ENCODE results near the gene SPAG5. TPM values are rescaled to one million over a fixed set of nuclear protein-coding genes. Genes with fewer than 3 reads are reported as not detected.

SPAG5 gene
- total and polyA plus RNA-seq, 9 of the 15 experiments (the other 6 are each of a cell fraction or from before 2014, with no cell fraction given), result 94.4 to 286 (median 151) TPM

DNA sequence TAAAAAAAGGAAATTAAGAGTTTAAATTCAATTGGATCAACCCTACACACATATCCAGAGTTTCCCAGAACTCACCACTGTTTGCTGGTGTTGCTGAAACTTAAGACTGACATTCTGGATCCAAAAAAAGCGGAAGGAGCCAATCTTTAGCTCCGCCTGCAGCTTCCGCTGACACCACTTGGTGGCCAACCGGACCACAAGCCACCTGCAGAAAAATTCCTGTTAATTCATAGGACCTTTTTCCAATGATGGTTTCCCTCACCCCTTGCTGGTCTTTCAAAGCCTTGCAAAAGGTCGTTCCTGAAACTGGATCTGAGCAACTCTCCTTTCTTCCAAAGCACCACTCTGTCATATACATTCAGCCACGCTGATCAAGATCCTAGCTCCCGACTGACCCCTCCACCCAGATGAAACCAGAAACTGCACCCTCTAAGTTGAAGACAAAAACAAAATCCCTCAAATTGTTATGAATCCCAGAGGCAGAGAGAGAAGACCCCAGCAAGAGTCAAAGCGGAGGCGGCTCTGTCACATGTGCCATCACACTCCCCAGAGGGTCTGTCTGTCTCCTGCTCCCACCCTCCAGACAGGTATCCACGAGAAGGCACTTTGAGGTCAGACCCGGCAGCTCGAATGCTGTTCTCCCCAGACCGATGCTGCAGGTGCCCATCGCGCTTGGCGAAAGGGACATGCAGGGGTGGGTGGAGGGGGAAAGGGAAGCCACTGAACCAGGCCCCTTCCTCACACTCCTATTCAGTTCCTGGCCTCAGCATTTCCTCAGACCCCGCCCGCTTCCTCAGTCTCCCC lies 45.4 kb upstream of the SPAG5 start (continued):
- TF ChIP-seq, protein P1, sequence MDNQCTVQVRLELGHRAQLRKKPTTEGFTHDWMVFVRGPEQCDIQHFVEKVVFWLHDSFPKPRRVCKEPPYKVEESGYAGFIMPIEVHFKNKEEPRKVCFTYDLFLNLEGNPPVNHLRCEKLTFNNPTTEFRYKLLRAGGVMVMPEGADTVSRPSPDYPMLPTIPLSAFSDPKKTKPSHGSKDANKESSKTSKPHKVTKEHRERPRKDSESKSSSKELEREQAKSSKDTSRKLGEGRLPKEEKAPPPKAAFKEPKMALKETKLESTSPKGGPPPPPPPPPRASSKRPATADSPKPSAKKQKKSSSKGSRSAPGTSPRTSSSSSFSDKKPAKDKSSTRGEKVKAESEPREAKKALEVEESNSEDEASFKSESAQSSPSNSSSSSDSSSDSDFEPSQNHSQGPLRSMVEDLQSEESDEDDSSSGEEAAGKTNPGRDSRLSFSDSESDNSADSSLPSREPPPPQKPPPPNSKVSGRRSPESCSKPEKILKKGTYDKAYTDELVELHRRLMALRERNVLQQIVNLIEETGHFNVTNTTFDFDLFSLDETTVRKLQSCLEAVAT (IDR thresholded peaks at IDR 0.05), result no peak
- TF ChIP-seq NFYB (IDR thresholded peaks at IDR 0.05; ENCODE audit: extremely low read depth, insufficient read length) (no peak), XRCC3 (IDR thresholded peaks at IDR 0.05) (no peak), ZNF133 (CRISPR knock-in tag; IDR thresholded peaks at IDR 0.05) (no peak), ZNF75A (CRISPR knock-in tag; IDR thresholded peaks at IDR 0.05) (no peak), CXXC5 (CRISPR knock-in tag; IDR thresholded peaks at IDR 0.05) (no peak), MCM2 (IDR thresholded peaks at IDR 0.05; ENCODE audit: low read depth) (no peak), ZNF197 (CRISPR knock-in tag; IDR thresholded peaks at IDR 0.05; ENCODE audit: low read depth) (no peak), NCOA4 (IDR thresholded peaks at IDR 0.05; ENCODE audit: partially characterized antibody) (no peak), POLR2H (tag; IDR thresholded peaks at IDR 0.05; ENCODE audit: low read depth) (no peak), ZSCAN32 (CRISPR knock-in tag; IDR thresholded peaks at IDR 0.05) (no peak), MEF2D (tag; conservative IDR thresholded peaks at IDR 0.05; ENCODE audit: low read depth) (no peak), ZNF347 (CRISPR knock-in tag; IDR thresholded peaks at IDR 0.05; ENCODE audit: low read depth) (no peak)
- TF ChIP-seq, protein P2, sequence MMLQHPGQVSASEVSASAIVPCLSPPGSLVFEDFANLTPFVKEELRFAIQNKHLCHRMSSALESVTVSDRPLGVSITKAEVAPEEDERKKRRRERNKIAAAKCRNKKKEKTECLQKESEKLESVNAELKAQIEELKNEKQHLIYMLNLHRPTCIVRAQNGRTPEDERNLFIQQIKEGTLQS (IDR thresholded peaks at IDR 0.05), result no peak
- TF ChIP-seq, protein P2 (CRISPR knock-in tag; conservative IDR thresholded peaks at IDR 0.05), result peak; percentile 13; the same call in 1 of the 2 replicates
- TF ChIP-seq, protein P3, sequence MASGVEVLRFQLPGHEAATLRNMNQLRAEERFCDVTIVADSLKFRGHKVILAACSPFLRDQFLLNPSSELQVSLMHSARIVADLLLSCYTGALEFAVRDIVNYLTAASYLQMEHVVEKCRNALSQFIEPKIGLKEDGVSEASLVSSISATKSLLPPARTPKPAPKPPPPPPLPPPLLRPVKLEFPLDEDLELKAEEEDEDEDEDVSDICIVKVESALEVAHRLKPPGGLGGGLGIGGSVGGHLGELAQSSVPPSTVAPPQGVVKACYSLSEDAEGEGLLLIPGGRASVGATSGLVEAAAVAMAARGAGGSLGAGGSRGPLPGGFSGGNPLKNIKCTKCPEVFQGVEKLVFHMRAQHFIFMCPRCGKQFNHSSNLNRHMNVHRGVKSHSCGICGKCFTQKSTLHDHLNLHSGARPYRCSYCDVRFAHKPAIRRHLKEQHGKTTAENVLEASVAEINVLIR (CRISPR knock-in tag; IDR thresholded peaks at IDR 0.05), result no peak
- TF ChIP-seq, protein P4, sequence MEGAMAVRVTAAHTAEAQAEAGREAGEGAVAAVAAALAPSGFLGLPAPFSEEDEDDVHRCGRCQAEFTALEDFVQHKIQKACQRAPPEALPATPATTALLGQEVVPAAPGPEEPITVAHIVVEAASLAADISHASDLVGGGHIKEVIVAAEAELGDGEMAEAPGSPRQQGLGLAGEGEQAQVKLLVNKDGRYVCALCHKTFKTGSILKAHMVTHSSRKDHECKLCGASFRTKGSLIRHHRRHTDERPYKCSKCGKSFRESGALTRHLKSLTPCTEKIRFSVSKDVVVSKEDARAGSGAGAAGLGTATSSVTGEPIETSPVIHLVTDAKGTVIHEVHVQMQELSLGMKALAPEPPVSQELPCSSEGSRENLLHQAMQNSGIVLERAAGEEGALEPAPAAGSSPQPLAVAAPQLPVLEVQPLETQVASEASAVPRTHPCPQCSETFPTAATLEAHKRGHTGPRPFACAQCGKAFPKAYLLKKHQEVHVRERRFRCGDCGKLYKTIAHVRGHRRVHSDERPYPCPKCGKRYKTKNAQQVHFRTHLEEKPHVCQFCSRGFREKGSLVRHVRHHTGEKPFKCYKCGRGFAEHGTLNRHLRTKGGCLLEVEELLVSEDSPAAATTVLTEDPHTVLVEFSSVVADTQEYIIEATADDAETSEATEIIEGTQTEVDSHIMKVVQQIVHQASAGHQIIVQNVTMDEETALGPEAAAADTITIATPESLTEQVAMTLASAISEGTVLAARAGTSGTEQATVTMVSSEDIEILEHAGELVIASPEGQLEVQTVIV (CRISPR knock-in tag; IDR thresholded peaks at IDR 0.05; ENCODE audit: borderline replicate concordance), result no peak
- TF ChIP-seq, protein P5, sequence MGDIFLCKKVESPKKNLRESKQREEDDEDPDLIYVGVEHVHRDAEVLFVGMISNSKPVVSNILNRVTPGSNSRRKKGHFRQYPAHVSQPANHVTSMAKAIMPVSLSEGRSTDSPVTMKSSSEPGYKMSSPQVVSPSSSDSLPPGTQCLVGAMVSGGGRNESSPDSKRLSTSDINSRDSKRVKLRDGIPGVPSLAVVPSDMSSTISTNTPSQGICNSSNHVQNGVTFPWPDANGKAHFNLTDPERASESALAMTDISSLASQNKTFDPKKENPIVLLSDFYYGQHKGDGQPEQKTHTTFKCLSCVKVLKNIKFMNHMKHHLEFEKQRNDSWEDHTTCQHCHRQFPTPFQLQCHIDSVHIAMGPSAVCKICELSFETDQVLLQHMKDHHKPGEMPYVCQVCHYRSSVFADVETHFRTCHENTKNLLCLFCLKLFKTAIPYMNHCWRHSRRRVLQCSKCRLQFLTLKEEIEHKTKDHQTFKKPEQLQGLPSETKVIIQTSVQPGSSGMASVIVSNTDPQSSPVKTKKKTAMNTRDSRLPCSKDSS (IDR thresholded peaks at IDR 0.05; ENCODE audit: low read depth, partially characterized antibody), result no peak

Measured in K562 (cell line).